ENCODE results near the gene TTL. TPM values are rescaled to one million over a fixed set of nuclear protein-coding genes. Genes with fewer than 3 reads are reported as not detected.
"Not testable (repeated sequence)": the region's sequence is repeated elsewhere in the genome, so short reads cannot be mapped to it uniquely, and the experiment has no call there.

Gene TTL
- total RNA-seq, 1 donor from 2014 or later = 81.3 TPM

DNA sequence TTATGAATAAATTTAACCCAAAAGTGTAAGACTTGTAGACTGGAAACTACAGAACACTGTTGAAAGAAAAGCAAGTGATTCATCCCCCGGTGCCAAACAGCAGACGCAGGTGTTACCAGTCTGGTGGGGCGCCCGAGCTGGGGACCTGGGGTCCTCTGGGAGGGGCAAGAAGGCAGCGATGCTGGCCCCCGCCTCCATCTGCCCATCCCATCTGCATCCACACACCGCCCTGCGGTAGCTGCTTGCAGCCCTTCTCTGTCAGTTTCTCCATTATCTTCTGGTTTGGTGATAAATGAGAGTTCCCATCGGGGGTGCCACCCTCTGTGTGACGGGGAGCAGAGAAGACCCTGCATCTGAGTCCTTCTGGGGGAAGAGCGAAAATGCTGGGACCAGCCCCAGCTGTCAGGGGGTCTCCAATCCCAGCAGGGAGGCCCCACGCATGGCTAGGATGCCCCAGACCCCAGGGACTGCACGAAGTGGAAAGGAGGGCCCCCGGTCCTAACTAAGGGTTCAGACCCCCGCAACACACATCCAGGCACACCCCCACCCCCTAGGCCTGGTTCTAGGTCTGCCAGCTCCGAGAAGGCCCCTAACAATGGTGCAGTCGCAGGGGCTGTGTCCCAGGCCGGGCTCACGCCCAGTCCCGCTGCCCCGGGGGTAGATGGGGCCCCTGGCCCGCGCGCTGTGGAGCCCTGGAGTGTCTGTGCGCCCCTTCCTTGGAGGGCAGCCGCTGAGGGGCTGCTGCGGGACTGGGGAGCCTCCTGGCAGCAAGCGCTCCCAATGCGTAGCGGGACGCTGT, 47.8 kb upstream of the TTL start:
- H3F3A ChIP-seq (ENCODE audit: low read depth) = no peaks in the 10 kb centered on the region
- DNase-seq (ENCODE audit: low spot score) = no peak
- H2AFZ ChIP-seq (replicated peaks) = peak overlapping the region; percentile 42
- H3K27ac Mint-ChIP-seq = no peak overlapping the region
- no peaks in the 10 kb centered on the region for H4K20me1 ChIP-seq (ENCODE audit: low read depth)
- no peak for TF ChIP-seq EZH2 (IDR thresholded peaks at IDR 0.05)
- TF ChIP-seq, protein P1, sequence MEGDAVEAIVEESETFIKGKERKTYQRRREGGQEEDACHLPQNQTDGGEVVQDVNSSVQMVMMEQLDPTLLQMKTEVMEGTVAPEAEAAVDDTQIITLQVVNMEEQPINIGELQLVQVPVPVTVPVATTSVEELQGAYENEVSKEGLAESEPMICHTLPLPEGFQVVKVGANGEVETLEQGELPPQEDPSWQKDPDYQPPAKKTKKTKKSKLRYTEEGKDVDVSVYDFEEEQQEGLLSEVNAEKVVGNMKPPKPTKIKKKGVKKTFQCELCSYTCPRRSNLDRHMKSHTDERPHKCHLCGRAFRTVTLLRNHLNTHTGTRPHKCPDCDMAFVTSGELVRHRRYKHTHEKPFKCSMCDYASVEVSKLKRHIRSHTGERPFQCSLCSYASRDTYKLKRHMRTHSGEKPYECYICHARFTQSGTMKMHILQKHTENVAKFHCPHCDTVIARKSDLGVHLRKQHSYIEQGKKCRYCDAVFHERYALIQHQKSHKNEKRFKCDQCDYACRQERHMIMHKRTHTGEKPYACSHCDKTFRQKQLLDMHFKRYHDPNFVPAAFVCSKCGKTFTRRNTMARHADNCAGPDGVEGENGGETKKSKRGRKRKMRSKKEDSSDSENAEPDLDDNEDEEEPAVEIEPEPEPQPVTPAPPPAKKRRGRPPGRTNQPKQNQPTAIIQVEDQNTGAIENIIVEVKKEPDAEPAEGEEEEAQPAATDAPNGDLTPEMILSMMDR (IDR thresholded peaks at IDR 0.05) = no peak
- no peak for TF ChIP-seq EZH2phosphoT487 (IDR thresholded peaks at IDR 0.05)
- no peak overlapping the region for H3K4me3 ChIP-seq
- no peak overlapping the region for H3K9ac ChIP-seq
- no peaks in the 10 kb centered on the region for H3K79me2 ChIP-seq (ENCODE audit: low read depth)
- no peaks in the 10 kb centered on the region for H3K27me3 Mint-ChIP-seq (ENCODE audit: insufficient read depth, low read depth)
- H3K27me3 ChIP-seq = no peaks in the 10 kb centered on the region
- H3K9me3 ChIP-seq (ENCODE audit: low read depth) = no peaks in the 10 kb centered on the region
- H3K9me3 Mint-ChIP-seq = peaks cover 5% of the 10 kb centered on the region
- H3K4me2 ChIP-seq = no peak overlapping the region
- no peaks in the 10 kb centered on the region for H3K4me1 ChIP-seq
- H3K27ac ChIP-seq = no peak overlapping the region
- no peak overlapping the region for H3K4me3 Mint-ChIP-seq
- no peaks in the 10 kb centered on the region for H3K36me3 ChIP-seq
- peaks cover 1% of the 10 kb centered on the region for H3K36me3 Mint-ChIP-seq
- H3K4me1 Mint-ChIP-seq = peaks cover 3% of the 10 kb centered on the region

DNA sequence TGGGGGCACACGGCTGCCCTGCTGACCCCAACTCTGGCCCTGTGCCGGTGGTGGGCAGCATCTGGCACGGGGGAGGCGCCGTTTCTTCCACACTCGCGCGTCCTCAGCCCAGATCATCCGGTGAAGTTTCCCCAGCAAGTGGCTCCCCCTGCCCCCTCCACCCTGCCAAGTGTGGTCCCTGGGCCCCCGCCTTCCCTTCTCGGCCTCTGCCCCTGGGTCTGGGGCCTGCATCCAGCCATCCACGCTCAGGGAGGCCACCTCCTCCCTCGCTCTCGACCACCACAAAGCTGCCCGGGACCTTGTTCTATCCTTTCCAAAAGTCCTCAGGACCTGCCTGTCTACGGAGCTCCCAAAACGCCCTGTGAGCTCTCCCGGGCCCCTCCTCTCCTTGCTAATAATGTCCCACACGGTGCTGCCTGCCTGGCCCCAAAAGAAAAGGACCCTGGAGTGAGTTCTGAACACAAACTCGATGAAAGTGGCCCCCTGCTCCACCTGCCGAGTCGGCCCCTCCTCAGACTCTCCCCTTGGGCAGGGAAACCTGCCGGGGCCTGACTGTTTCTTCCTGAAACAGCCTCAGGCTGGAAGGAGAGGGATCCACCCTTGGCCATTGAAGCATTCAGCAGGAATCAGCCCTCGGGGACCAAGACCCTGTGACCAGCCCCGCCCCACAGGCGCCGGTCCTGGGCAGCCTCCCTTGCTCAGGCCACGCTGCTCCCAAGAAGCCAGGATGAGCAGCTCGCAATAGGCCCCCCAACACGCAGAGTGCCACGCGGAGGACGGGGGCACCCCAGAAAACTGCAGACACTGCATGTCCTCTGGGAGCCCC, 46.9 kb upstream of the TTL start:
- H3K27ac Mint-ChIP-seq; H3K4me1 ChIP-seq; H3K36me3 ChIP-seq; H3K79me2 ChIP-seq (ENCODE audit: low read depth); H3K9me3 Mint-ChIP-seq; DNase-seq (ENCODE audit: low spot score); H3K4me1 Mint-ChIP-seq; H3K27me3 Mint-ChIP-seq (ENCODE audit: insufficient read depth, low read depth); H3K27me3 ChIP-seq; H4K20me1 ChIP-seq (ENCODE audit: low read depth); H3K9me3 ChIP-seq (ENCODE audit: low read depth); H3K4me3 Mint-ChIP-seq; H3K4me2 ChIP-seq; H3F3A ChIP-seq (ENCODE audit: low read depth); H2AFZ ChIP-seq (replicated peaks); H3K4me3 ChIP-seq; H3K27ac ChIP-seq; H3K9ac ChIP-seq; H3K36me3 Mint-ChIP-seq: not testable (repeated sequence)

DNA sequence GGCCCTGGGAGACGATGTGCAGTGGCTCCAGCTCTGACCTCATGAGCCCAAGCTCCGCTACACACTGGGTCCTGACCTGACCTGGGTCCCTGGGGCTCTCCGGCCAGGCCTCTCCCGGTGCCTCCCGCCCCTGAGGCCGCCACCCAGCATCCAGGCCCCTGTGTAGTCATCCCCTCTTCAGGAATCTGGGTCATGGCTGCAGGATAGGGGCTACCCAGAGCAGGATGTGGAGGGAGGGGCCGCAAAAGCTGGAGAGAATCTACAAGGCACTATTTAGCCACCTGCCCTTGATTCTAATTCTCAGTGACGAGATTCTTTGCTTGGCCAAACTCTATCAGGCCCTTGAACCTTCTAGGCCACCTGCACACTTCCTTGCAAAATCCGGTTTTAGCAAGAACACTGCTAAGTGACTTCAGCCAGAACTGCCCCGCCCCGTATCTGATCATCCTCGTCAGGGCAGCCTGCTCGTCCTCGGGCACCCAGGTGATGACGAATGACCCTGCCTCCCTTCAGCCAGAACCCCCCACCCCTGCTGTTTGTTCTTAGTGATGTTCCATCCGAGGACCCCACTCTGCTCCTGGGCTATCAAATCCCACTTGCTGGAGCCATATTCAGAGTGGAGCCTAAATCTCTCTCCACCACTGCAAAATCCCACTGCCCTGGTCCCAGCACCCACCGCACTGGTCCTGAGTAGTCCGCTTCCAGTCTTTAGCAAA, 46.1 kb upstream of the TTL start:
- not testable (repeated sequence) for H3K4me1 Mint-ChIP-seq; DNase-seq (ENCODE audit: low spot score); H3K36me3 Mint-ChIP-seq; H3K27me3 Mint-ChIP-seq (ENCODE audit: insufficient read depth, low read depth); H3K4me2 ChIP-seq; H3K9me3 Mint-ChIP-seq; H3F3A ChIP-seq (ENCODE audit: low read depth); H3K27me3 ChIP-seq; H3K79me2 ChIP-seq (ENCODE audit: low read depth); H3K9me3 ChIP-seq (ENCODE audit: low read depth); H4K20me1 ChIP-seq (ENCODE audit: low read depth); H3K9ac ChIP-seq; H3K27ac ChIP-seq; H3K4me3 ChIP-seq; H3K4me1 ChIP-seq; H2AFZ ChIP-seq (replicated peaks); H3K36me3 ChIP-seq
- Mint-ChIP-seq H3K27ac (peak overlapping the region; percentile 72), H3K4me3 (peak overlapping the region; percentile 21)

DNA sequence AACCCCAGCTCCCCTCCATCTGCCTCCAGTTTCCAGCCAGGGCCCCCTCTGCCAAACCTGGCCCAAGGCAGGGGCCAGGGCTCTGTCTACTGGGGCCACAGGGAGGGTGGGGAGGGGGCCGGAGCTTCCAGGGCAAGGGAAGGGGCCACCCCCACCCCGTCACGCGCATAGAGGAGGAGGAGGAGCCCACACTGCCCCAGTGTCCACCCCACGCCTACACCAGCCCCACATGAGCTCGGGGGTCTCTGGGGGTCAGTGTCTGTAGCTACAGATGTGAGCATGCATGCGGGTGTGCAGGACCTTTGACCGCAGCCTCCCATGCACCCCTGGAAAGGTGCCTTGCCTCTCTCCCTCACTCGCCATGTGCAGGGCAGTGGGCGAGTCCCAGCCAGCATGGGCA, 45.0 kb upstream of the TTL start:
- not testable (repeated sequence) for H3K27me3 Mint-ChIP-seq (ENCODE audit: insufficient read depth, low read depth); H3K27ac Mint-ChIP-seq; H3K27ac ChIP-seq; H3K9ac ChIP-seq; H3K79me2 ChIP-seq (ENCODE audit: low read depth); H3K36me3 Mint-ChIP-seq; H3F3A ChIP-seq (ENCODE audit: low read depth); H4K20me1 ChIP-seq (ENCODE audit: low read depth); H3K9me3 Mint-ChIP-seq; H3K36me3 ChIP-seq; H3K4me3 Mint-ChIP-seq; H3K4me1 ChIP-seq; H3K27me3 ChIP-seq; DNase-seq (ENCODE audit: low spot score); H3K4me3 ChIP-seq; H3K4me1 Mint-ChIP-seq; H3K4me2 ChIP-seq; H3K9me3 ChIP-seq (ENCODE audit: low read depth); H2AFZ ChIP-seq (replicated peaks)

DNA sequence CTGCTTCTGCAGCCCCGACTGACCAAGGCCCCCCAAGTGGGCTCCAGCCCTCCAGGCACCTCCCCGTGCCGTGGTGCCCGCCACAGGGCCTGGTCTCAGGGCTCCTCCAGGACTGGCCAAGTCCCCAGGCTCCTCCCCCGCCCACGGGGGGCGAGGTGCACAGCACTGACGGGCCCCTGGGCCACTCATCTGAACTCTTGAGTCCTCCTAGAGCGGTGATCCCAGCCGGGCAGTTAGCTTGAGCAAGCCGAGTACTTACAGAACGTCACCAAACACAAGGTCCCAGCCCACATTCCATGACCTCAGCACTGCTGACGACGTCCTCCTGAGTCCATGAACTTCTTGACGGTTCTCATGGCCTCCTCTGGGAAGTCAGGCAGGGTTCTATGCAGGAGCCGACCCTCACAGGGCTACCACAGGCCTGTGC, 44.5 kb upstream of the TTL start:
- not testable (repeated sequence) for H3K9ac ChIP-seq; H3K79me2 ChIP-seq (ENCODE audit: low read depth); DNase-seq (ENCODE audit: low spot score); H3K27me3 Mint-ChIP-seq (ENCODE audit: insufficient read depth, low read depth); H2AFZ ChIP-seq (replicated peaks); H3K4me3 Mint-ChIP-seq; H3K4me3 ChIP-seq; H3K4me1 ChIP-seq; H3K36me3 Mint-ChIP-seq; H3K9me3 Mint-ChIP-seq; H3K4me1 Mint-ChIP-seq; H3K27me3 ChIP-seq; H4K20me1 ChIP-seq (ENCODE audit: low read depth); H3K27ac Mint-ChIP-seq; H3K36me3 ChIP-seq; H3K9me3 ChIP-seq (ENCODE audit: low read depth); H3F3A ChIP-seq (ENCODE audit: low read depth); H3K27ac ChIP-seq; H3K4me2 ChIP-seq

DNA sequence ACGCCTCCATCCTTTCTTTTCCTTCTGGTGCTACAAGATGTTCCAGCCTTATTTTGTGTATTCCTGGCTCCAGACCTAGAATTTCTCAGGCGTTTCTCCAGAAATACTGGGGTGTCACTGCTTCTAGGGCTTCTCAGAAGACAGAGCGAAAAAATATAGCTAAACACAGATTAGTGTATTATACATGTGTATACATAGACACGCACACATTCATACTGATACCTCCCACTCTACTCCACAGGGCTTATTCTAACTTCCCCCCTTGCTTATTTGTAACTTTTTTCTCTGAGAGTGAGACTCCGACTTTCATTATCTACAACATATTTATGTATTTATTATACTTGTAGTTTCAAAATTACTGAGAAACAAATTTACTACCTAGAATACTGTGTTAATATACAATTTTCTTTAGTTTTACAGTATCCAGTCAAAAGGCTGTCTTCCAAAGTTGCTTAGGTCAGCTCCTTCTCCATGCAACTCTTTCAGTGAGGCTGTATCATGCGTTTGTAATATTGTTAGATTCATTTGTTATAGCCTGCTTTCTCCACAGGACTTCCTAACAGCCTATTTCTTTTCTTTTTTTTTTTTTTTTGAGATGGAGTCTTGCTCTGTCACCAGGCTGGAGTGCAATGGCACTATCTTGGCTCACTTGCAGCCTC, 43.2 kb upstream of the TTL start:
- H3K4me1 ChIP-seq; H3K79me2 ChIP-seq (ENCODE audit: low read depth); H3K9me3 ChIP-seq (ENCODE audit: low read depth); H3K4me3 ChIP-seq; H3K4me3 Mint-ChIP-seq; H2AFZ ChIP-seq (replicated peaks); H4K20me1 ChIP-seq (ENCODE audit: low read depth); H3K27ac ChIP-seq; H3K9ac ChIP-seq; H3K36me3 ChIP-seq; H3K27me3 ChIP-seq; H3K27ac Mint-ChIP-seq; H3K4me1 Mint-ChIP-seq; DNase-seq (ENCODE audit: low spot score); H3K27me3 Mint-ChIP-seq (ENCODE audit: insufficient read depth, low read depth); H3K9me3 Mint-ChIP-seq; H3K36me3 Mint-ChIP-seq; H3K4me2 ChIP-seq; H3F3A ChIP-seq (ENCODE audit: low read depth): not testable (repeated sequence)
